ENCODE measurements around the gene PTMS.

GRCh38 chr12:6778217-6778573 is 12.0 kb downstream of the PTMS start:
- TF ChIP-seq CTCF (conservative IDR thresholded peaks at IDR 0.05 in 1 of 2, IDR thresholded peaks at IDR 0.05 in 1 of 2; ENCODE audit: extremely low read depth in 1 of 2, insufficient read depth in 1 of 2, low read depth in 1 of 2, low read length in 2 of 2) (no peak), EZH2 (IDR thresholded peaks at IDR 0.05; ENCODE audit: borderline replicate concordance, low read length) (no peak)

Data from mammary epithelial cell (primary cell).